A673 (cell line): ENCODE measurements around the gene CDX1.

Experiments used
- CTCF ChIP-seq: fragments of 300-800, 200-600 bp; sonication (generic); conservative IDR thresholded peaks from 2 replicates; pipeline ENCODE4 v1.5.1; 2017; ENCODE audit warnings: low read depth, mild to moderate bottlenecking, antibody characterized with exemption, low read length, moderate library complexity, mixed read lengths
- EZH2 ChIP-seq: fragments of 200-600 bp; sonication (generic); IDR thresholded peaks from 2 replicates; pipeline ENCODE4 v1.6.1; 2017; ENCODE audit warnings: borderline replicate concordance, low read depth, mild to moderate bottlenecking, mixed read lengths, antibody characterized with exemption, low read length; ENCODE audit not compliant: poor library complexity, severe bottlenecking

GRCh38 chr5:150223474-150223873 is 56.9 kb downstream of the CDX1 start:
- TF ChIP-seq CTCF (no peak), EZH2 (no peak)
